KBM-7 (cell line): Measurements from ENCODE around the gene WDSUB1.
A peak's percentile ranks its signal among the peaks of the same experiment; 100 is the strongest.

Experiments
- DNase-seq: peaks from one replicate; pipeline ENCODE4 v3.0.0-alpha.2; 2015
- in situ Hi-C: fragments of 300-500 bp; cut with MboI; formaldehyde crosslinking; loops from 2 replicates; pipeline ENCODE4 v1.14.3; 2020; ENCODE audit warnings: low sequenced_read_pairs, low pct_unique_long_range_greater_than_20kb, mixed read lengths

WDSUB1 gene

DNA sequence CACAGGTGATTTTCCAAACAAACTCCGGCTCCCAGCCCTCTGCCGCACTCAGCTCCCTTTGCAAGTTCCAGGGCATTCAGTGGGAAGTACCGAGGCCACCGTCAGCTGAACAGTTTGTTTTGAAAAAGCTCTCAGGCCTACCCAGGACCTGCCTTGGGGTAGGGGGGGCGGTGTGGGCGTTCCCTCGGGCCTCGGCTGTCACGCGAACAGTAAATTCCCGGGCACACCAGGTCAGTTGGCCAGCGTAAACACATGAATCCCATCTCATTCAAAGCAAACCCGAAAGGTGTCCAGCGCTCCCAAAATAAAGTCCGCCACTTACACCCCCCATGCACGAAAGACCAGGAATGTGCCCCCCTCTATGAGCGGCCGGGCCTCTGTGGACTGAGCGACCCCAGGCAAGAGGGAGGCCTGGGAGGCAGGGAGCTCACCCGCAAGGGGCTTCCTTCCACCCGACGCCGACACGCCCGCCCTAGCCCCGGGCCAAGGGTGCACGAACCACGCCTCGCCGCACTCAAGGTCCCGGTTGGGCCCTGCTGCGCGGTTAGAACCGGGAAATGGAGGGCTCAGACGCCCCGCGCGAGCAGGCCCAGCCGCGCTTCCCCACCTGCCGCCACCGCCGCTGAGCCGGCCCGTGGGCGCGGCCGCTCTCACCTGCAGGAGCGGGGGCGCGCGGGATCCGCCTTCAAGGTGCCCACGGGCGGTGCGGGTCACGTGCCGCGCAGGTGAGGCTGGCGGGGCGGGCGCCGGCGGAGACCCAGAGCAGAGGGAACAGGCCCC, at the start of gene WDSUB1:
Gene WDSUB1 (minus strand): TSS at position 775 of the 780 bp plus-strand sequence. CDS start 3,634 bp downstream, outside the sequence.
- DNase-seq: peak; percentile 67
- in situ Hi-C loops: no loop called here

DNA sequence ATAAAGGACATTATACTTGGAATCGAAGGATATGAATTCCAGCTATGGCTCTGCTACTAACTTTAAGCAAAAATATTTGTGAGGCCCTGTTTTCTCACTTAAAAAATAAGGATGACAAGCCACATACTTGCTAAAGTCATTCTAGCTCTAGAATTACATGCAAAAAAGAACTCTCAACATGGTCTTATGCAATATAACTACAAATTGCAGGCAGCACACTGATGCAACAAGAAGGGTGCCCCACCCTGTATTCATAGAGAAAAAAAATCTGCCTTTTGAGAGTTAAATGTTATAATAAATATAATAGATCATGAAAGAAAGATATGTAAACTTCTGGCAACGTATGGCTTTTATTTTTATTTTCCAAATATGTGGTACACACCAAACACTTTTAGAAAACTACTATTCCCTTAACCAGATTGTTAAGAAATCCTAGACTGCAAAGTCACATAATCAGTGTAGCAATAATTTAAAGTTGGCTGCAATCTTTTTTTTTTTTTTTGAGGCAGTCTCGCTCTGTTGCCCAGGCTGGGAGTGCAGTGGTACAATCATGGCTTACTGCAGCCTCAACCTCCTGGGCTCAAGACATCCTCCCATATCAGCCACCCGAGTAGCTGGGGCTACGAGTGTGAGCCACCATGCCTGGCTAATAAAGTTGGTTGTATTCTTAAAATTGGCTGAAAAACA, 40.2 kb upstream of the WDSUB1 start:
- in situ Hi-C loops: no loop called here
- DNase-seq: no peak

DNA sequence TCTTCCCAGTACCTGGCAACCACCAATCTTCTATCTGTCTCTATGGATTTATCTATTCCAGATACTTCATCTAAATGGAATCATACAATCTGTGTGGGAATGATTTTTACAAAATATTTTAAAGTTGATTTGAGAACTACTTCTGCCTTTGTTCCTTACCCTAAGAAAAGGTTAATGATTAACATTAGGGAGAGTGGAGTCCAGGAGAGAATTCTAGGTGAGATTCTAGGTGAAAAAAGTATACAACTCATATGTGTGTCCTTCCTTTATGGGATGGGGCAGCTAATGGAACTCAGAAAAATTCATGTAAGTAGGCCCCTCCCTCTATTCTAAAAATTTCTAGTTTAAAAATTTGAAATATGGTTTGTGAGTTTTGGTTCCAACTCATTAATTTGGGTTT, 35.9 kb upstream of the WDSUB1 start:
- in situ Hi-C loops: no loop called here
- DNase-seq: no peak

- in situ Hi-C loops: no loop called here
- no peak for DNase-seq
Observed at GRCh38 chr2:159317392-159318088, 31.0 kb upstream of the WDSUB1 start.

- in situ Hi-C loops: no loop called here
Observed at GRCh38 chr2:159307942-159308341, 21.4 kb upstream of the WDSUB1 start.

DNA sequence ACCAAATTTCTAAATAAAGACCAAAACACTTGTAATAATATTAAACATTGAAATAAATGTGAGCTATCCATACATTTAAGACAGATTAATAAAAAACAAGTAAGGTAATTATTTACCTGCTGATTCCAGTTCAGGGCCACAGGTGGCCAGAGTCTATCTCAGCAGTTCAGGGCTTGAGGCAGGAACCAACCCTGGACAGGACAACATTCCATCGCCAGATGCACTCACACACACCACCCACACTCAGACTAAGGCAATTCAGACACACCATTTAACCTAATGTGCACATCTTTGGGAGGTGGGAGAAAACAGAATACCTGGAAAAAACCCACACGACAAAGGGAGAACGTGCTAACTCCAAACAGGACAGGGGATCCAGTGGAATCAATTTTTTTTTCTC, 14.1 kb upstream of the WDSUB1 start:
- in situ Hi-C loops: no loop called here
- no peak for DNase-seq

More at GRCh38 chr2:159307942-159308341, 21.4 kb upstream of the WDSUB1 start:
- no peak for DNase-seq

DNA sequence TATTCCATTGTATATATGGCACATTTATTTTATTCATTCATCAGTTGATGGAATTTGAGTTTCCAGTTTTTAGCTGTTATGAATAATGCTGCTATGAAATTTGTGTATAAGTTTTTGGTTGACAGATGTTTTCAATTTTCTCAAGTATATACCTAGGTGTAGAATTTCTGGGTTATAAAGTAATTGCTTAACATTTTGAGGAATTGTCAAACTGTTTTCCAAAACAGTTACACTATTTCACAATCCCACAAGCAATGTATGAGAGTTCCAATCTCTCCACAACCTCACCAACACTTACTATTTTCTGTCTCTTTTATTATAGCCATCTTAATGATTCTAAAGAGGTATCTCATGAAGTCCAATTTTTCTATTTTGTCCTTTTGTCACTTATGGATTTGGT, 12.5 kb upstream of the WDSUB1 start:
- no peak for DNase-seq
- in situ Hi-C loops: no loop called here

DNA sequence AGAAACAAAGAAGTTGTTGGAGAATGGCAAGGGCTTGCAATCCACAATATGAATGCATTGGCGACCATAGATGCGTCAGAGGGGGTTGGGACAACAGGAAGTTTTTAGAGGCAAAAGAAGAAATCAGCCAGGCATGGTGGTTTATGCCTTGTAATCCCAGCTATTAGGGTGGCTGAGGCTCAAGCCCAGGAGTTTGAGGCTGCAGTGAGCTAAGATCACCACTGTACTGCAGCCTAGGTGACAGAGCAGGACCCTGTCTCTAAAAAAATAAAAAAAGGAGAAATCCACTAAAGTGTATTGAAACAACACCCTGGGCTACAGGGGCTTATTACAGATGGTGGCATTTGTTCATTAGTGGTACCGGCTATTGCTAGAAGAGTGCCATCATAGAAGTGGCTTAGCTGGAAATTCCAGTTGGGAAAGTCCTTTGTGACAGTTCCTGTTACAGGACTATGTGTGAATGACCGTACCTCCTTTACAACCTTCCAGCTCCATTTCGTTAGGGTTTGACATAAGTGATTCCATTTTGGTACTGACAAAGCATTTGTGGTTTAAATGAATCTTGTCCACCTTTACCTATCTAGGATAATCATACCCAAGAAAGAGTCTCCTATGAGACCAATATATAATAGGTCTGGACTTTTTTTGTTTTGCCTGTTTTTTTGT, 10.7 kb upstream of the WDSUB1 start:
- in situ Hi-C loops: no loop called here
- peak; percentile 15 for DNase-seq

DNA sequence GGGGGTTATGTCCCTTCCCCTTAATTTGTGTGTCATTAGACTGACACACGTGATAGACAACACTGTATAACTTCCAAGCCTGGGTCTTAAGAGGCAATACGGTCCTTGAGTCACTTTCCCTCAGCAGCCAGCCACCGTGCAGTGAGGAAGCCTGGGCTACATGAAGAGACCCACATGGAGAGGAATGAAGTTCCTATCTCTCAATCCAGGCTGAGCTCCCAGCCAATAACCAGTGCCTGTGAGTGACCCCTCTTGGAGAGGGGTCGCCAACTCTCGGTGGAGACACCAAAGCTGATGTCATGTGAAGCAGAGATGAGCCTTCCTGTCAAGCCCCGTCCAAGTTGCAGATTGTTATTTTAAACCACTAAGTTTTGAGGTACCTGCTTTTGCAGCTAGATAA, 5.7 kb upstream of the WDSUB1 start:
- peak; percentile 22 for DNase-seq

DNA sequence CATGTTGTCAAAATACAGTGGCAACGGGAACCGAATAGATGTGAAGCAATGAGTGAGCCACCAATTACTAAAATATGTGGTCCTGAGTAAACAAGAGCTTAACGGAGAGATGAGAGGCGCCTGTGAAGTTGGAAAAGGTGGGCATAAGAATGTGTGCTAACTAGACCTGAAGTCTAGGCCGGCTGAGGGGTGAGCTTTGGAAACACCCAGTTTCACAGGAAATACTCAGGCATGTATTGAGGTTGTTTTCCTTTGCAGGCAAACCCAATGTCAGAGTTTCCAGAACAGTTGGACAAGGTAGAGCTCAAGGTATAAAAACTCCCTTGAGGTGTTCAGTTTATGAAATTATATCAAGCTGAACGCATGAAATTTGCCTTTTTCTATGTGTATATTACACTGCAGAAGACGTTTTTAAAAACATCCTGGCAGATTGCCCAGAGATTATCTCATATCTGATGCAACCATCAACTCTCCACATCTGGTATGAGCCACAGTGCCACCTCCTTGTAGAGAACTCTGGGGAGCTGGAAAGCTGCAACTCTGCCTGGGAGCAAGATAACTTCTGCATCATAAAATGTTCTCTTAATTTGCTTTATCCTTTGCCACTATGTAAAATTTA, 3.9 kb upstream of the WDSUB1 start:
- in situ Hi-C loops: no loop called here
- peak; percentile 90 for DNase-seq

More for the DNA sequence above, 5.7 kb upstream of the WDSUB1 start:
- in situ Hi-C loops: no loop called here

DNA sequence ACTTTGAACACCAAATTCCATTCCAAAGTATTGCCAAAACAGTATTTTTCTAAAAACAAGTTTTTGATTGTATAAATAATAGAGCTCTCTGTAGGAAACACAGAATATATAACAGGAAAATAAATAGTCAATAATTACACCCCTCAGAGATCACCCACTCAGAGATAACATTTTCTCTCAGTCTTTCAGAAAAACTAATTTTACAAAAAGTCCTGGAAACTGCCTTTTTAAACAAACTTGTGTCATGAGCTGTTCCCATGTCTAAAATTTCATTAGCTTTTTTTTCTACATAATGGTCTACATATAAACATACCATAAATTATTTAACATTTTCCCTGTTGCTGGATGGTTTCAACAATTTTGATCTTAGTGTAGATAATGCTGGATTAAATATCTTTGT, 1.2 kb upstream of the WDSUB1 start:
- DNase-seq: no peak
- in situ Hi-C loops: no loop called here

DNA sequence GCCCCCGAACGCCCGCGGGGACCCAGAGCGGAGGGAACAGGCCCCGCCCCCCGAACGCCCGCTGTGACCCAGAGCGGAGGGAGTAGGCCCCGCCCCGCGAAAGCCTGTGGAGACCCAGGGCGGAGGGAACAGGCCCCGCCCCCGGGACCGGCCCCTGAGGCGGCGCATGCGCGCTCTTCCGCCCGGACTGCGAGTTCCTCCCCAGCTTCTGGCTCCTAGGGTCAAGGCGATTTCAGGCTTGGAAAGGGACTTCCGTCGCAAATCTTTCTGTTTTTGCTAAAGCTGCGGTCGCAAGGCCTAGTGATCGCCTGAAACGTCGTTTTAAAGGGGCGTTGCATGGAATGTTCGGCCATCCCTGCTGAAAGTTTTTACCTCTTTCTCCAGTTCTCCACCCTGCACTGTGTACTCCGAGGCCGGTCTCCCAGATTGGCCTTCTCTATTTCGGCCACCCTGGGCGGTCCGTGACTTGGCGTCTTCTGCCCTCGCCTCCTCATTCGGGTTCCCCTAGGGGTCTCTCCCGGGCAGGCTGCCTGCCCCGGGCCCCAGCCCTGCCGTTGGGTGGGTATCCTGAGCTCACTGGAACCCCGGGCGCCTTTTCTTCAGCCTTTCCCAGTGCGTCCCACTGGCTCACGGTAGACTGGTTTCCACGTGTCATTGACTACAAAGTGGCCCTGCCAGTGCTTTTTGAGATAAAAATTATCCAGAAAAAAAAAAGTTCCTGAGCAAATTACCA, 372 bp upstream of the WDSUB1 start:
- DNase-seq: peak; percentile 98
- in situ Hi-C loops: no loop called here

- in situ Hi-C loops: no loop called here
- DNase-seq: no peak
Observed at GRCh38 chr2:159285433-159285832, 1.1 kb downstream of the WDSUB1 start.

- no peak for DNase-seq
- in situ Hi-C loops: no loop called here
Observed at GRCh38 chr2:159283529-159283928, 3.0 kb downstream of the WDSUB1 start.

- in situ Hi-C loops: no loop called here
- DNase-seq: no peak
Observed at GRCh38 chr2:159281002-159281401, 5.5 kb downstream of the WDSUB1 start.

GRCh38 chr2:159279700-159280099, 6.8 kb downstream of the WDSUB1 start:
- DNase-seq: no peak
- in situ Hi-C loops: no loop called here

DNA sequence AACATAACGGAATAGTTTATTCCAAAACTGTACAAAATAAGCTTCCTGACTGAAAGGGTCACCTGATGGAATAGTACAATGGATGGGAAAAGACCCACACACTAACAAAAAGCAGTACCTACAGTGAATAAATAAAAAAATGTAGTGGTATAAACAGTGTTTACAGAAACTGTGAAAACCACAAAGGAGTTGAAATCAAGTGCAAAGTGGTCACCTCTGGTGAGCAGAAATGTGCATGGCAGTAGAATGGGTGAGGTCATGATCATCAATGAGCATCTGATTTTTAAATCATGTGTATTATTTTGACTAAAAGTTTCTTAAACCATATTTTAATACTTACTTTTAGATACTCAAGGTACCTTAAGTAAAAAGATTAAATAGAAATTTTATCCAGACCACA, 11.4 kb downstream of the WDSUB1 start:
- in situ Hi-C loops: no loop called here
- DNase-seq: no peak

DNA sequence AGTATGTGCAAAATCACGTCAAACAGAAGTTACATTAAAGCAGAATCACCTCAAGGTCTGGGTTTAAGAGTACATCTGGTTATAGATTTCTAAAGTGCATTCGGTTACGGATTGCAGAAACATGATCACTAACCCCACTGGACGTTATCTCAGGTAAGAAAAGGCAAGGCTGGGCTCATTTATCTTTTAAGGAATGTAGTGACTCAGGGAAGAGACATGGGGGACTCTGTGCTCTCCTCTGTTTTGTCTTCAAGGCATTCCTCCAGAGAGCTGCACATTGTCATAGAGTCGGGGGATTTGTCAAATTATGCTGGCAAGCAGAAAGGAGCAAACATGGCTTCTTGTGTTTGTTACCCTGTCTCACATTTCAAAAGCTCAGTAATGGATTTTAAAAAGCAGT, 14.3 kb downstream of the WDSUB1 start:
- DNase-seq: no peak
- in situ Hi-C loops: no loop called here
